HG03520 (cell line): ENCODE data around the gene STAT4.

ENCODE experiments used
- ATAC-seq: cut with Tn5 transposase; IDR thresholded peaks from one replicate; pipeline ENCODE4 v1.9.1; 2021; ENCODE audit warnings: mild to moderate bottlenecking, moderate library complexity; ENCODE audit not compliant: unreplicated experiment

The STAT4 gene

GRCh38 chr2:191049728-191050639, 100.8 kb downstream of the STAT4 start:
- ATAC-seq = no peak

GRCh38 chr2:191048073-191048472, 102.7 kb downstream of the STAT4 start:
- ATAC-seq = no peak

GRCh38 chr2:191045141-191045540, 105.7 kb downstream of the STAT4 start:
- no peak for ATAC-seq

GRCh38 chr2:191043438-191043837, 107.4 kb downstream of the STAT4 start:
- no peak for ATAC-seq

DNA sequence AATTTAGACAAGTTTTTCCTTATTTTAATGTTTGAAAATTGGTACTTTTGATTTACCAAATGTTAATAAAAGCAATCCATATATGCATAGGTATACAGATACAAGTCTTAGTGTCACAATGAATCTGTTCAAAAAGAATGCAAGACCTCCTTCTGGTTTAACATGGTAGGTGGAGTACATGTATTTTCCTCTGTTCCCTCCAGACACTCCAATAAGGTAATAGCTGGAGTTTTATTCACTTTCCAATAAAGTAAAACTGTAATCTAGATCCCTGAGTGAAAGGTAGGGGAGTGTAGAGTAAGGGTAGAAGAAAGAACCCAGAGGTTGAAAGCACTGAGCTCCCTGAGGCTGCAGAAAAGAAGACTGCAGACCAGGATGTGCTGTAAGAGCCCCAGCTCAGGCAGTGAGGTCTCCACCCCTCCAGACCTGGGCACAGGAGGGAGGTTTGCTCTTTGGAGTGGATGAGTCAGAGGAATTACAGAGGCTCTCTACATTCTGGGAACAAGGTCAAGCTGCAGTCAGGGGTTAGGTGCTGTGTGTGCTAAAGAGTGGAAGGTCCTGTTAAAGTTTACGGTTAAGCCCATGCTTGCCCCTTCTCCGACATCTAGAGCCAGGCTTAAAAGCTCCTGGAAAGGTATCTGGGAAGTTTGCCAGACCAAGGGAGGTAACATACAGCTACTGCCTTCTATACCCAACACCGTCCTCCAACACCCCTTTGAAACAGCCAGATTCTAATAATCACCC, 109.2 kb downstream of the STAT4 start:
- no peak for ATAC-seq

DNA sequence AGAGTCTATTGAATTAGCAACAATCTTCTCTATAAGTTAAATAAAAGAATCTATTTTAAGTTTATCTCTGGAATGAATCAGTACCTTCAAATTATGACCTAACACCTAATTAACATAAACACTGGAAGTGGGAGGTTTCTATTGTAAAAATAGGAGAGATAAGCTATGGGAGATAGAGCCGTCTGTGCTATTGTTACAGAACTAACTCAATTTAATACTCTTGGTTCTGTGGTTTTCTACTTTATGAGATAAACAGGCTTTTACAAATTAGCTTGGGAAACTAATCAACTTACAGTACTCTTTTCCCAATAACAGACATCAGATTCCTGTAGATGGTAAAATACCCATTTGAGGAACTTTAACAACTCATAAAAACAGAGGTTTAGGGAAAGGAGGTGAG, 111.2 kb downstream of the STAT4 start:
- no peak for ATAC-seq

GRCh38 chr2:191038741-191039140, 112.1 kb downstream of the STAT4 start:
- no peak for ATAC-seq

DNA sequence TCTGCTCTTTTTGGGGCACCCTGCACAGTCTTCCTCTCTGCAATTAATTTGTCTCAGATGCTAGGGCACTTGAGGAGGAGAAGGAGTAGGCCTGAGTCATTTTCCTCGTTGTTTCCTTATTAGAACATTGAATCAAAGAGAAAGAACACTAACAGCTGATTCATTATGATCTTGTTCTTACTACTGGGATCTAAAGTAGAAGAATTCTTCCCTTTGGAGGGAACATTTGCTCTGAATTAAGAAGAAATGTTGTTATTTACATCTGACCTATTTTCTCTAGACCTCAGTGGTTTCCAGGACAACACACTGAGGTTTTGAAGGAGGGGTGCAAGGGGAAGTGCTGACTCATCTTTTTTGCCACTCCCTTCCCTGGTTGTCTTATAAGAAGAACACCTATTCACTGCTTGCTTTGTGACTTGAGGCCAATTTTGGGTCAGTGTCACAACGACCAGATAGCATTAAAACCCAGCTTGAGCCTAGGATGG, 112.5 kb downstream of the STAT4 start:
- ATAC-seq = peak; percentile 76

- no peak for ATAC-seq
Measured at GRCh38 chr2:191037351-191037750, 113.4 kb downstream of the STAT4 start.

- no peak for ATAC-seq
Measured at GRCh38 chr2:191036363-191036762, 114.4 kb downstream of the STAT4 start.

DNA sequence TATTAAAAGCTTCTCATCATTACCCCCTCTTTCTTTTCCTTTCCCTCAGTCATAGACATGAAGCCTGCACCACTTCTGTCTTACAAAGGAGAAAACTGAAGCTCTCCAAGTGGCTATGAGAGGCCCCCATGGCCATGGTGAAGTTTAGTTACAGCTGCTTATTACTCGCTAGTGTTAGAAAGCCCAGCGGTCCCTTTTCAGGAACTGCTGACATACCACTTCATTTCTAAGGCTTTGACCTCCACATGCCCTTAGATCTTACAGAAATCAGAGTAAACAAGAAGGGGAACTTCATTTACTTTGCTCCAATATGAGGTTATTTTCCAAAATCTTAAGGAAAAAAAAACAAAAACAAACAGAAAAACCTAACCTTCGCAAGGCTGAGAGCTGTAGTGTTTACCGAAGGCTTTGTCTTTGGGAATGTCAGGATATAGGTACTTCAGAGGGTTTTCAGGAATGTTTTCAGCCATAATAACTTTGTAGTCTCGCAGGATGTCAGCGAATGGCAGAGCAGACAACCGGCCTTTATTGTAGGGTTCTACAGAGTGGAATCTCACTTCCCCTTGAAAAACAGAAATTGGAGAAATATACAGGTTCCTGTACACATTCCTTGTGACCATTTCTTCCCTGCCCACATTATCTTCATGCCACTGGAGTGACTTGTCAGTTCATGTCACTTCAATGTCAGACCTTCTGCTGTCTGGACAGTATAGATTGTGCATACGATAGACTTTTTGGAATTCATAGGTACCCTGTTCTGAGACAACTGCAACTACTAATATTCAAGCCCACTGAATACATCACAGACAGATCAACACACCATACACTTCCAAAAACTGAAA, 118.0 kb downstream of the STAT4 start:
- no peak for ATAC-seq

GRCh38 chr2:191031256-191031655, 119.5 kb downstream of the STAT4 start:
- ATAC-seq = no peak

GRCh38 chr2:191030521-191031154, 120.2 kb downstream of the STAT4 start:
- peak; percentile 89 for ATAC-seq

DNA sequence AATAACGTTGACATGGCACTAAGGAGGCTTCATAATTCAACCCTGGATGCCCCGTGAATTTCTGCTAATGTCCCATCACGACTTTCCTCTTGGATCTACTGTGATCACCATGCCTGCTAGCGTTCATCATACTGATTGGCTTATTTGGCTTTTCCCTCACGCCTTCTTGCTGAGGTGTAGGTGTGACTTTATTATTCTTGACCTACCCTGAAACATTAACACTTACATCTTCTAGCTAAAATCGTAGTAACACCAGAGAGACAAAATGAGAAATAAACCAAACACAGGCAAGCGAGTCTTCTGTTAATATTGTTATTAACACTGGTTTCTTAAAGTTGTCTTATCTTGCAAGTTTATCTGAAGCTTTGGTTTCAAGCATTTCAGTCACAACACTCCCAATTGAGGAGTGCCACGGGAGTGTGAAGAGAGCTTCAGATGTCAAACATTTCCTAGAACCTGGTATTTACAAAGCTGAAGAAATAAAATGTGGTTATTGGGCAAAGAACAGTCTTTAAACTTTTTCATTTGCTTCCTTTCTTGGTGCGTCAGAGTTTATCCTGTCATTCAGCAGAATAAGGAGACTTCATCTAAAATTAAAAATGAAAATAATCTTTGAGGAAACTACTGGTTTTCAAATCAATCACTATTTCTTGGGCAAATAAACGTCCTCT, 121.4 kb downstream of the STAT4 start:
- no peak for ATAC-seq

DNA sequence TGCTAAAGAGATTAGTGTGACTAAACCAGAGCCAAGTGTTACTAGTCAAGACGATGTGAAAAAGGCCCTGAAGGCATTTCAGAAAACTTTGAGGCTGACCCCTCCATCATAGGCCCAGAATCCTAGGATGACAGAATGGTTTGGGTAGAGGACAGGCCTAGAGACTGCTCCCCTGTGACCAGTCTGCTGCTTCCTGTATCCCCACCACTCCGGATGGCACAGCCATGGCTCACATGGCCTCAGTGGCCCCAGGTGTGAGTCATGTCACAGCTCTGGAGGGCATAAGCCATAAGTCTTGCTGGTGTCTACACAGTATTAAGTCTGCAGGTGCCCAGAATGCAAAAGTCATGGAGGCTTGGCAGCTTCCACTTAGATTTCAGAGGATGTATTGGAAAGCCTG, 124.4 kb downstream of the STAT4 start:
- no peak for ATAC-seq

DNA sequence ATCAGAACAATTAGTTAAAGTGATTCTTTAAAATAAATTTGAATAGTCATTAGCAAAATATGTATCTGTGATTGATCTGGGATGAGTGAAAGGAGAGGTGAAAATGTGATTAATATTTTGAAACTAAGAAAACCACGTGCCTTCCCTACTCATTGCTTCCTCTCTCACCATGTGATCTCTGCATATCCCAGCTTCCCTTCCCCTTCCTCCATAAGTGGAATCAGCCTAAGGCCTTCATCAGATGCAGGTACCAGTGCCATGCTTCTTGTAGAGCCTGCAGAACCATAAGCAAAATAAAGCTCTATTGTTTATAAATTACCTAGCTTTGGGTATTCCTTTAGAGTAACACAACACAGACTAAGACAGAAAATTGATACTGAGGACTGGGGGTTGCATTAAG, 125.7 kb downstream of the STAT4 start:
- ATAC-seq = no peak

GRCh38 chr2:191023235-191023679, 127.5 kb downstream of the STAT4 start:
- ATAC-seq = no peak

DNA sequence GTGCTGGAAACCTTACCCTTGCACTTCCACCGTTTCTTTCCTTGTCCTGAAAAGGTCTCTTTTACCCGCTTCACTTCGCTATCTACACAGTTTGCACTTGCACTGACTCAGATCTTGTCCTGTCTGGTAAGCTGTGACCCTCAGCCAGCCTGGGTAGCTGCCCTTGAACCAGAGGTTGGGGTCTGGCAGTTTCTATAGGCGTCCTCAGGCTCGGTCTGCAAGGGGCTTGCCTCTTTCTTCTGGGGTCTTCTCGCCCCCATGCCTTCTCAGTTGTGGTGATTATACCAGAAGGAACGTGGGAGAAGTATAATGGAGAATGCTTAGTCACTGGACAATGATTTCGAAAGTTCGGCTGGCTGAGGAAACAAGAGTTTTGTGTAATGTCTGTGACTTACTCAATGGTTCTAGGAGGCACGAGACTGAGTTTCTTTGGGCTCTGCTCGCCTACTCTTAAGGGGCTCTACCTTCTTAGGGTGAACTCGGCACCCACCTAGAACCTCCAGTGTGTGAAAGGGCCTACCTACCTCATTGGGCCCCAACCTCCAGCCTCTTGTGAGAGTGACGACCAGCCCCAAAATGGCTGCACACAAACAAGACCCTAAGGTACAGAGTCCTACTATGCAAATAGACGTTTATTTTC, 129.9 kb downstream of the STAT4 start:
- ATAC-seq = peak; percentile 16

DNA sequence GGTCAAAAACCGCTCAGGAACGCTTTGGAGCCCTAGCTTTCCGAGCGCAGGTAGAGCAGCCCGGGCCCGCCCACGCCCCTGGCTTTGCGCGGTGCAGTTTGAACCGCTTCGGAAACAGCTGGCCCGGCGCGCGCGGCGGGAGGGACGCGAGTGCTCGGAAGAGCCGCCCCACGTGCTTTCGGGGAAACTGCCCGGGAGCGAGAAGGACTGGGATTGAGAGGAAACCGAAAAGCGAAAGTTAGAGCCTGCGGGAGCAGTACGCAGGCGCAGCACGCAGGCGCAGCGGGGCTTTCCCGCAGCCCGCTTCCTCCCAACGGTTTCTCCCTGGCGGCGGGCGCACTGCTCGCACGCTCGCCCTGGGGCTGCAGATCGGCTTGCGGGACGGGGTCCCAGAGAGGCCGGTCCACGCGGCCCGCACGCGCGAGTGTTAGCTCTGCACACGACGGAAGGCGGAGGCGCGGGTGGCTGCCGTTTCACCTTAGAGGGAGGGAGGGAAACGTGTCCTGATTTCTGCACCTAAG, 130.5 kb downstream of the STAT4 start:
- ATAC-seq = peak; percentile 67
